GM12878 (cell line): ENCODE results near the gene MPHOSPH6.
"Not testable (repeated sequence)": the region's sequence is repeated elsewhere in the genome, so short reads cannot be mapped to it uniquely, and the experiment has no call there.

Experiments
- EP300 ChIP-seq, 2 experiments: fragments of 150-350 bp in 1 of 2; IDR thresholded peaks; 2 replicates each; pipeline ENCODE4 v1.6.1; 2011 to 2012; ENCODE audit warnings: low read depth in 2 of 2, low read length in 2 of 2, borderline replicate concordance in 1 of 2, improper control_type of control experiment in 1 of 2, inconsistent platforms in 1 of 2; ENCODE audit not compliant: control insufficient read depth in 1 of 2
- JUND ChIP-seq: IDR thresholded peaks from 2 replicates; pipeline ENCODE4 v1.6.1; 2012; ENCODE audit warnings: low read depth, mild to moderate bottlenecking, low read length, improper control_type of control experiment, moderate library complexity
- POLR2A ChIP-seq: IDR thresholded peaks from 2 replicates; pipeline ENCODE4 v1.6.1; 2011; ENCODE audit warnings: low read depth, mild to moderate bottlenecking, low read length
- TF ChIP-seq, protein P1 (sequence below), 3 experiments: IDR thresholded peaks in 2 of 3; conservative IDR thresholded peaks in 1 of 3; 2 replicates each; pipeline ENCODE4 v1.5.1; 2011; ENCODE audit warnings: low read depth in 3 of 3, low read length in 3 of 3, mild to moderate bottlenecking in 3 of 3, control low read depth in 2 of 3, moderate library complexity in 2 of 3, inconsistent platforms in 1 of 3, mixed read lengths in 1 of 3; ENCODE audit not compliant: control insufficient read depth in 2 of 3, insufficient read depth in 1 of 3; ENCODE audit errors: extremely low read depth in 1 of 3

DNA sequence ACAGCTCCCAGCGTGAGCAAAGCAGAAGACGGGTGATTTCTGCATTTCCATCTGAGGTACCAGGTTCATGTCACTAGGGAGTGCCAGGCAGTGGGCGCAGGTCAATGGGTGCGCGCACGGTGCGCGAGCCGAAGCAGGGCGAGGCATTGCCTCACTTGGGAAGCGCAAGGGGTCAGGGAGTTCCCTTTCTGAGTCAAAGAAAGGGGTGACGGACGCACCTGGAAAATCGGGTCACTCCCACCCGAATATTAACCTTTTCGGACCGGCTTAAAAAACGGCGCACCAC, 30.8 kb downstream of the MPHOSPH6 start:
- TF ChIP-seq JUND; POLR2A; EP300 (IDR thresholded peaks at IDR 0.05; ENCODE audit: borderline replicate concordance in 1 of 2, control insufficient read depth in 1 of 2, low read depth in 2 of 2, low read length in 2 of 2): not testable (repeated sequence)
- TF ChIP-seq, protein P1, sequence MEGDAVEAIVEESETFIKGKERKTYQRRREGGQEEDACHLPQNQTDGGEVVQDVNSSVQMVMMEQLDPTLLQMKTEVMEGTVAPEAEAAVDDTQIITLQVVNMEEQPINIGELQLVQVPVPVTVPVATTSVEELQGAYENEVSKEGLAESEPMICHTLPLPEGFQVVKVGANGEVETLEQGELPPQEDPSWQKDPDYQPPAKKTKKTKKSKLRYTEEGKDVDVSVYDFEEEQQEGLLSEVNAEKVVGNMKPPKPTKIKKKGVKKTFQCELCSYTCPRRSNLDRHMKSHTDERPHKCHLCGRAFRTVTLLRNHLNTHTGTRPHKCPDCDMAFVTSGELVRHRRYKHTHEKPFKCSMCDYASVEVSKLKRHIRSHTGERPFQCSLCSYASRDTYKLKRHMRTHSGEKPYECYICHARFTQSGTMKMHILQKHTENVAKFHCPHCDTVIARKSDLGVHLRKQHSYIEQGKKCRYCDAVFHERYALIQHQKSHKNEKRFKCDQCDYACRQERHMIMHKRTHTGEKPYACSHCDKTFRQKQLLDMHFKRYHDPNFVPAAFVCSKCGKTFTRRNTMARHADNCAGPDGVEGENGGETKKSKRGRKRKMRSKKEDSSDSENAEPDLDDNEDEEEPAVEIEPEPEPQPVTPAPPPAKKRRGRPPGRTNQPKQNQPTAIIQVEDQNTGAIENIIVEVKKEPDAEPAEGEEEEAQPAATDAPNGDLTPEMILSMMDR (IDR thresholded peaks at IDR 0.05 in 2 of 3, conservative IDR thresholded peaks at IDR 0.05 in 1 of 3; ENCODE audit: control insufficient read depth in 2 of 3, extremely low read depth in 1 of 3, insufficient read depth in 1 of 3, low read depth in 3 of 3, low read length in 3 of 3), result not testable (repeated sequence)
